ENCODE measurements around the gene ZMYND8. TPM values are rescaled to one million over a fixed set of nuclear protein-coding genes. Genes with fewer than 3 reads are reported as not detected.

The ZMYND8 gene
- total RNA-seq, 2 experiments from 2014 or later, result 33.0 to 34.3 TPM

DNA sequence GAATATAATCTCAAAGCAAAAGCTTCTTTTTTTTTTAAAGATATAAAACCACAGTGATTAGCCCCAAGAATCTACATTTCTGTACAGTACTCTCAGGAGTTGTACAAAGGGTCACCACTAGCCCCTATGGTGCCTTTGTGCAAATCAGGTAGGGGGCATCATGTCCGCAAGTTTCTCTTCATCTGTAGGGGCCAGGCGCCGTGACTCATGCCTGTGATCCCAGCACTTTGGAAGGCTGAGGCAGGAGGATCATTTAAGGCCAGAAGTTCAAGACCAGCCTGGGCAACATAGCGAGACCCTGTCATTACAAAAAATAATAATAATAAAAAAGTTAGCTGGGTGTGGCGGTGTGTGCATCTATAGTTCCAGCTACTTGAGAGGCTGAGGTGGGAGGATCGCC, 63.9 kb downstream of the ZMYND8 start:
- Mint-ChIP-seq H3K4me3 (no peak overlapping the region), H3K9me3 (no peaks in the 10 kb centered on the region), H3K27ac (no peak overlapping the region), H3K4me1 (ENCODE audit: low read depth) (no peaks in the 10 kb centered on the region), H3K27me3 (no peaks in the 10 kb centered on the region), H3K36me3 (ENCODE audit: low read depth) (peaks cover 93% of the 10 kb centered on the region)
- ChIA-PET POLR2A (no interaction called here), CTCF (interaction anchor here (1.0 kb wide), 1 partner anchor 91 kb away, joined by 3 read pairs; no protein-coding TSS in a partner anchor)
- TF ChIP-seq, protein P1, sequence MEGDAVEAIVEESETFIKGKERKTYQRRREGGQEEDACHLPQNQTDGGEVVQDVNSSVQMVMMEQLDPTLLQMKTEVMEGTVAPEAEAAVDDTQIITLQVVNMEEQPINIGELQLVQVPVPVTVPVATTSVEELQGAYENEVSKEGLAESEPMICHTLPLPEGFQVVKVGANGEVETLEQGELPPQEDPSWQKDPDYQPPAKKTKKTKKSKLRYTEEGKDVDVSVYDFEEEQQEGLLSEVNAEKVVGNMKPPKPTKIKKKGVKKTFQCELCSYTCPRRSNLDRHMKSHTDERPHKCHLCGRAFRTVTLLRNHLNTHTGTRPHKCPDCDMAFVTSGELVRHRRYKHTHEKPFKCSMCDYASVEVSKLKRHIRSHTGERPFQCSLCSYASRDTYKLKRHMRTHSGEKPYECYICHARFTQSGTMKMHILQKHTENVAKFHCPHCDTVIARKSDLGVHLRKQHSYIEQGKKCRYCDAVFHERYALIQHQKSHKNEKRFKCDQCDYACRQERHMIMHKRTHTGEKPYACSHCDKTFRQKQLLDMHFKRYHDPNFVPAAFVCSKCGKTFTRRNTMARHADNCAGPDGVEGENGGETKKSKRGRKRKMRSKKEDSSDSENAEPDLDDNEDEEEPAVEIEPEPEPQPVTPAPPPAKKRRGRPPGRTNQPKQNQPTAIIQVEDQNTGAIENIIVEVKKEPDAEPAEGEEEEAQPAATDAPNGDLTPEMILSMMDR (IDR thresholded peaks at IDR 0.05), result no peak
- Histone ChIP-seq H3K36me3 (ENCODE audit: insufficient read depth, low read length) (peaks cover 87% of the 10 kb centered on the region), H3K4me3 (ENCODE audit: low read length) (no peak overlapping the region), H3K9me3 (ENCODE audit: control insufficient read depth in 1 of 2, insufficient read depth in 1 of 2, low read length in 2 of 2) (no peaks in the 10 kb centered on the region), H3K27me3 (ENCODE audit: control insufficient read depth in 1 of 2, insufficient read depth in 2 of 2, low read length in 2 of 2) (no peaks in the 10 kb centered on the region), H3K27ac (ENCODE audit: low read depth in 1 of 2, low read length in 2 of 2) (no peak overlapping the region), H3K4me1 (ENCODE audit: insufficient read depth, low read length) (no peaks in the 10 kb centered on the region)
- ATAC-seq (ENCODE audit: poor library complexity) (no peak), DNase-seq (no peak)
- intact Hi-C loops (cut with DNase I, micrococcal nuclease), result no loop called here

DNA sequence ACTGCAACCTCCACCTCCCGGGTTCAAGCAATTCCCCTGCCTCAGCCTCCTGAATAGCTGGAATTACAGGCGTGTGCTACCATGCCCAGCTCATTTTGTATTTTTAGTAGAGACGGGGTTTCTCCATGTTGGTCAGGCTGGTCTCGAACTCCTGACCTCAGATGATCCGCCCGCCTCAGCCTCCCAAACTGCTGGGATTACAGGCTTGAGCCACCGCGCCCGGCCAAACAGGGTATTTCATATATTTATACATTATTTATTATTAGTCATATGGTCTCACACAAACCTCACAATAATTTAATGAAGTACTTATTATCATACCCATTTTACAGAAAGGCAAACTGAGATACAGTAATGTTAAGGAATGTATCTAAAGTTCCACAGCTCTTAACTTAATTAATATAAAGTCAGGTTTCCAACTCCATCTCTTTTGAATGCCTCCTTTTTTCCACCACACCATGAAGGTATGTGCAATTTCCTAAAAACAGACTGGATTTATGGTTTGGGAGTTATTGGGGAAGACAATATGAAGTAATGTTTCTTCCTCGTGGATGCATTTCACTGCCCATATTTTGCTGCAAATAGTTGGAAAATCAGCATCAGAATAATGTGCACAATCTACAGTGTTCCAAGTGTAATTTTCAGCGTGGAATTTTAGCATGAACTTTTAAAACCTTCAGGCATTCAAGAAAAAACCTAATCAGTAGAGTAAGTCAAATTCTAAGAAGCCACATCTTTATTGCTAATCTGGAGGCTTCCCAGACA, 65.7 kb downstream of the ZMYND8 start:
- no peaks in the 10 kb centered on the region for H3K4me1 Mint-ChIP-seq (ENCODE audit: low read depth)
- no peak overlapping the region for H3K27ac ChIP-seq (ENCODE audit: low read depth in 1 of 2, low read length in 2 of 2)
- peaks cover 86% of the 10 kb centered on the region for H3K36me3 ChIP-seq (ENCODE audit: insufficient read depth, low read length)
- intact Hi-C loops (cut with DNase I, micrococcal nuclease), result no loop called here
- TF ChIP-seq, protein P1 (IDR thresholded peaks at IDR 0.05), result no peak
- no peak for DNase-seq
- peaks cover 89% of the 10 kb centered on the region for H3K36me3 Mint-ChIP-seq (ENCODE audit: low read depth)
- no peak overlapping the region for H3K4me3 Mint-ChIP-seq
- ATAC-seq (ENCODE audit: poor library complexity), result no peak
- no peaks in the 10 kb centered on the region for H3K27me3 Mint-ChIP-seq
- H3K27ac Mint-ChIP-seq, result no peak overlapping the region
- H3K27me3 ChIP-seq (ENCODE audit: control insufficient read depth in 1 of 2, insufficient read depth in 2 of 2, low read length in 2 of 2), result no peaks in the 10 kb centered on the region
- H3K4me1 ChIP-seq (ENCODE audit: insufficient read depth, low read length), result no peaks in the 10 kb centered on the region
- no peak overlapping the region for H3K4me3 ChIP-seq (ENCODE audit: low read length)
- CTCF ChIA-PET, result interaction anchor here (1.5 kb wide), 1 partner anchor 93 kb away, joined by 5 read pairs; no protein-coding TSS in a partner anchor
- H3K9me3 Mint-ChIP-seq, result no peaks in the 10 kb centered on the region
- no peaks in the 10 kb centered on the region for H3K9me3 ChIP-seq (ENCODE audit: control insufficient read depth in 1 of 2, insufficient read depth in 1 of 2, low read length in 2 of 2)
- POLR2A ChIA-PET, result interaction anchor here (0.7 kb wide), 1 partner anchor 143 kb away, joined by 3 read pairs; no protein-coding TSS in a partner anchor

DNA sequence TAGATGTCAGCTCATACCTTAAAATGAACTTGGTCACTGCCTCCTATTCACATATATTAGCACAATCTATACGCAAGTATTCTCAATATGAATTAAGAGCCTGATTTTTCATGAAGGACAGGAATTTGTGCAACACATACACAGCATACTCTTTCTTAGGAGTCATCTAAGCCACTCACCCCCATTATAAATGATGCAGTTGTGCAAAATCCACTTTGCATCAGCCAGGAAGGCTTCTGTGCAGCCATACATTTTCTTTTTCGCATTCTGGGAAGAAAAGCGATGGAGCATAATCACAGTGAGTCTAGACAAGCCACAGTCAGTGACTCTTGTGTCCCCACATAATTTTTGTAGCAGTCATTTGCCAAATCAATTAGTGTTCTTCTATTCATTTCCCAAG, 66.5 kb downstream of the ZMYND8 start:
- no peak overlapping the region for H3K27ac Mint-ChIP-seq

More for the DNA sequence above, 66.5 kb downstream of the ZMYND8 start:
- DNase-seq (no peak), ATAC-seq (ENCODE audit: poor library complexity) (no peak)
- Histone ChIP-seq H3K4me3 (ENCODE audit: low read length) (no peak overlapping the region), H3K4me1 (ENCODE audit: insufficient read depth, low read length) (no peaks in the 10 kb centered on the region), H3K36me3 (ENCODE audit: insufficient read depth, low read length) (peaks cover 84% of the 10 kb centered on the region), H3K9me3 (ENCODE audit: control insufficient read depth in 1 of 2, insufficient read depth in 1 of 2, low read length in 2 of 2) (no peaks in the 10 kb centered on the region), H3K27me3 (ENCODE audit: control insufficient read depth in 1 of 2, insufficient read depth in 2 of 2, low read length in 2 of 2) (no peaks in the 10 kb centered on the region), H3K27ac (ENCODE audit: low read depth in 1 of 2, low read length in 2 of 2) (no peak overlapping the region)
- H3K4me1 Mint-ChIP-seq (ENCODE audit: low read depth), result no peaks in the 10 kb centered on the region
- TF ChIP-seq, protein P1 (IDR thresholded peaks at IDR 0.05), result no peak
- CTCF ChIA-PET, result interaction anchor here (1.5 kb wide), 1 partner anchor 94 kb away, joined by 5 read pairs; no protein-coding TSS in a partner anchor
- H3K27me3 Mint-ChIP-seq, result no peaks in the 10 kb centered on the region
- POLR2A ChIA-PET, result no interaction called here
- H3K4me3 Mint-ChIP-seq, result no peak overlapping the region
- H3K36me3 Mint-ChIP-seq (ENCODE audit: low read depth), result peaks cover 87% of the 10 kb centered on the region
- intact Hi-C loops (cut with DNase I, micrococcal nuclease), result no loop called here
- no peaks in the 10 kb centered on the region for H3K9me3 Mint-ChIP-seq
